CD4-positive, alpha-beta T cell (primary cell): ENCODE data around the gene FIBCD1. TPM values are rescaled to one million over a fixed set of nuclear protein-coding genes. Genes with fewer than 3 reads are reported as not detected.

Experiments used
- ATAC-seq: fragments of 200-7000 bp; cut with Tn5 transposase; one replicate; pipeline ENCODE4 v1.10.0; 2022; ENCODE audit warnings: mild to moderate bottlenecking; ENCODE audit not compliant: poor library complexity
- CTCF ChIA-PET: fragments of 350-600 bp; sonication (Branson Sonifier 250); formaldehyde crosslinking; loops from one replicate; lab custom pipeline; 2021; ENCODE audit warnings: antibody characterized with exemption, inconsistent platforms; lab: Charles Lee
- POLR2A ChIA-PET: fragments of 350-600 bp; sonication (Branson Sonifier 250); formaldehyde crosslinking; loops from one replicate; lab custom pipeline; 2021; ENCODE audit warnings: antibody characterized with exemption, inconsistent platforms; lab: Charles Lee
- DNase-seq, 14 experiments: peaks; one replicate each; pipeline ENCODE4 v3.0.0-alpha.2; 2013 to 2020; ENCODE audit warnings: mixed read lengths in 2 of 14
- H3K27ac ChIP-seq, 2 donors: one replicate each; pipeline versions ENCODE4 v1.5.1 to v1.7.0; 2013; ENCODE audit warnings: low read length in 2 of 2, low read depth in 1 of 2, mild to moderate bottlenecking in 1 of 2
- H3K27me3 ChIP-seq, 2 experiments: 1 replicate in 1 of 2; 2 replicates in 1 of 2; pipeline versions ENCODE4 v1.6.1 to v1.7.0; 2013; ENCODE audit warnings: low read length in 2 of 2, control low read depth in 1 of 2, mild to moderate bottlenecking in 1 of 2, moderate library complexity in 1 of 2; ENCODE audit not compliant: insufficient read depth in 2 of 2, control insufficient read depth in 1 of 2
- H3K36me3 ChIP-seq: one replicate; pipeline ENCODE4 v1.6.1; 2013; ENCODE audit warnings: low read length, control low read depth; ENCODE audit not compliant: insufficient read depth
- H3K4me1 ChIP-seq: one replicate; pipeline ENCODE4 v1.6.1; 2013; ENCODE audit warnings: low read length, control low read depth; ENCODE audit not compliant: insufficient read depth
- H3K4me3 ChIP-seq: one replicate; pipeline ENCODE4 v1.5.1; 2013; ENCODE audit warnings: mild to moderate bottlenecking, low read length, moderate library complexity
- H3K9me3 ChIP-seq, 2 experiments: 1 replicate in 1 of 2; 2 replicates in 1 of 2; pipeline versions ENCODE4 v1.6.1 to v1.7.0; 2013; ENCODE audit warnings: low read length in 2 of 2, mild to moderate bottlenecking in 2 of 2, control low read depth in 1 of 2, moderate library complexity in 1 of 2; ENCODE audit not compliant: control insufficient read depth in 1 of 2, insufficient read depth in 1 of 2
- H3K27ac Mint-ChIP-seq: one replicate; pipeline ENCODE4 v1.8.0; 2020; ENCODE audit warnings: mixed read lengths
- H3K27me3 Mint-ChIP-seq: one replicate; pipeline ENCODE4 v1.8.0; 2021; ENCODE audit warnings: mixed read lengths
- H3K36me3 Mint-ChIP-seq: one replicate; pipeline ENCODE4 v1.8.0; 2021; ENCODE audit warnings: low read depth, mixed read lengths
- H3K4me1 Mint-ChIP-seq: one replicate; pipeline ENCODE4 v1.8.0; 2021; ENCODE audit warnings: low read depth, mixed read lengths
- H3K4me3 Mint-ChIP-seq: one replicate; pipeline ENCODE4 v1.8.0; 2020; ENCODE audit warnings: mild to moderate bottlenecking, mixed read lengths
- H3K9me3 Mint-ChIP-seq: one replicate; pipeline ENCODE4 v1.8.0; 2020; ENCODE audit warnings: mixed read lengths
- intact Hi-C, 2 experiments: fragments of 100-400 bp; cut with DNase I in 1 of 2; cut with micrococcal nuclease in 1 of 2; formaldehyde crosslinking; loops; one replicate each; pipeline versions ENCODE4 v1.15.1 to v1.9.0; 2023 to 2025; cut with DNase I, micrococcal nuclease
- total RNA-seq, 174 experiments: library from RNA in 2 of 174; stranded (reverse) in 2 of 174; gene quantifications; one replicate each; pipeline ENCODE4 v1.2.3 and lab custom pipeline; 2021 to 2026
- TF ChIP-seq, protein P1 (sequence below): fragments of 200-600 bp; IDR thresholded peaks from one replicate; pipeline ENCODE4 v1.8.0; 2022; ENCODE audit warnings: antibody characterized with exemption, mild to moderate bottlenecking

FIBCD1 gene
- total RNA-seq, 2 experiments from 2014 or later = not detected

- CTCF ChIA-PET = no interaction called here
- Mint-ChIP-seq H3K36me3 (peaks cover 35% of the 10 kb centered on the region), H3K9me3 (no peaks in the 10 kb centered on the region), H3K4me1 (peaks cover 5% of the 10 kb centered on the region), H3K27me3 (no peaks in the 10 kb centered on the region), H3K27ac (no peak overlapping the region), H3K4me3 (no peak overlapping the region)
- Histone ChIP-seq H3K27me3 (no peaks in the 10 kb centered on the region), H3K4me1 (no peaks in the 10 kb centered on the region), H3K9me3 (no peaks in the 10 kb centered on the region), H3K36me3 (peaks cover 14% of the 10 kb centered on the region), H3K27ac (no peak overlapping the region), H3K4me3 (no peak overlapping the region)
- DNase-seq = no peak
- intact Hi-C loops = loop anchor here in 1 of 2 experiments (2.0 kb wide), 2 partner anchors 155 to 401 kb away; no protein-coding TSS in a partner anchor
- TF ChIP-seq, protein P1, sequence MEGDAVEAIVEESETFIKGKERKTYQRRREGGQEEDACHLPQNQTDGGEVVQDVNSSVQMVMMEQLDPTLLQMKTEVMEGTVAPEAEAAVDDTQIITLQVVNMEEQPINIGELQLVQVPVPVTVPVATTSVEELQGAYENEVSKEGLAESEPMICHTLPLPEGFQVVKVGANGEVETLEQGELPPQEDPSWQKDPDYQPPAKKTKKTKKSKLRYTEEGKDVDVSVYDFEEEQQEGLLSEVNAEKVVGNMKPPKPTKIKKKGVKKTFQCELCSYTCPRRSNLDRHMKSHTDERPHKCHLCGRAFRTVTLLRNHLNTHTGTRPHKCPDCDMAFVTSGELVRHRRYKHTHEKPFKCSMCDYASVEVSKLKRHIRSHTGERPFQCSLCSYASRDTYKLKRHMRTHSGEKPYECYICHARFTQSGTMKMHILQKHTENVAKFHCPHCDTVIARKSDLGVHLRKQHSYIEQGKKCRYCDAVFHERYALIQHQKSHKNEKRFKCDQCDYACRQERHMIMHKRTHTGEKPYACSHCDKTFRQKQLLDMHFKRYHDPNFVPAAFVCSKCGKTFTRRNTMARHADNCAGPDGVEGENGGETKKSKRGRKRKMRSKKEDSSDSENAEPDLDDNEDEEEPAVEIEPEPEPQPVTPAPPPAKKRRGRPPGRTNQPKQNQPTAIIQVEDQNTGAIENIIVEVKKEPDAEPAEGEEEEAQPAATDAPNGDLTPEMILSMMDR = no peak
- POLR2A ChIA-PET = no interaction called here
- ATAC-seq = no peak
These were observed 77.5 kb downstream of the FIBCD1 start for GRCh38 chr9:130861372-130862180.

DNA sequence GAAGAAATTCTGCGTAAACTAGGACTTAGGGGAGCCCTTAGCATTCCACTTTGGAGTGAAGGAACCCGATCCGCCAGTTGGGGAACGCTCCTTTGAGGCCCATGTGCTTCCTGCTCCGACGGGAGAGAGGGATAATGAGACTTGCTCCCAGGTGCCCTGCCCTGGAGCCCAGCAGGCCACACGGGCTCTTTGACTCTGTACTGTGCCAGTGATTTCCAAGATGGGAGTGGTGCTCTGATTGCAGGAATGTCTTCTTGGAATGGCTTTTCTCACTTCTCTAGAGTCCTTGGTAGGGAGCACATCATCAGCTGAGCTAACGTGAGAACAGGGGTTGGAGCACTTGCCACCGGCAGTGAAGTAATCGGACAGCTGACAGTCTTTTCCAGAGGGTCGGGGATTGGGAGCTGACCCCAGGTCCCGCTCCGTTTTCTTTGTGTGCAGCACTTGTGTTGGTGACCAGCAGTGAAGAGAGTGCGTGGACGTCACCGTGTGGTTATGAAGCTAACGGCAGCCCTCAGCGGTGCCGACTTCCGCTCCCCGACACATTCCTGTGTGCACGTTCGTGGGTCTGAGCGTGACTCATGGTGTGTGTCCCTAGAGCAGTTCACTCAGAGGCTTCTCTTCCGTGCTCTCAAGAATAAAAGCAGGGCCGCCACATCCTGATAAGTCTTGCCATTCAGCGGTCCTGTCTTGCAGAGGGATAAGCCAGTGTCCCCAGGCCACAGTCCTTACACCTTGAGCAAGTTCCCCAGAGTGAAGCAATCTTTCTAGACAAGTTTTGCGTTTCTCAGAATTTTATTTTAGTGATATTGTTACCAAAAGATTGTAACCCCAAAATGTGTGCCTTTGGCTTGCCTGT is 78.4 kb downstream of the FIBCD1 start:
- H3K9me3 Mint-ChIP-seq = no peaks in the 10 kb centered on the region
- Histone ChIP-seq H3K27ac (no peak overlapping the region), H3K4me3 (no peak overlapping the region), H3K4me1 (no peaks in the 10 kb centered on the region), H3K27me3 (no peaks in the 10 kb centered on the region), H3K36me3 (peaks cover 15% of the 10 kb centered on the region), H3K9me3 (no peaks in the 10 kb centered on the region)
- H3K4me1 Mint-ChIP-seq = no peaks in the 10 kb centered on the region
- POLR2A ChIA-PET = no interaction called here
- H3K27ac Mint-ChIP-seq = no peak overlapping the region
- ATAC-seq = no peak
- intact Hi-C loops = no loop called here
- H3K27me3 Mint-ChIP-seq = no peaks in the 10 kb centered on the region
- H3K36me3 Mint-ChIP-seq = peaks cover 38% of the 10 kb centered on the region
- TF ChIP-seq, protein P1 = no peak
- CTCF ChIA-PET = no interaction called here
- DNase-seq = peak in 1 of 14 experiments; percentile 37
- no peak overlapping the region for H3K4me3 Mint-ChIP-seq

DNA sequence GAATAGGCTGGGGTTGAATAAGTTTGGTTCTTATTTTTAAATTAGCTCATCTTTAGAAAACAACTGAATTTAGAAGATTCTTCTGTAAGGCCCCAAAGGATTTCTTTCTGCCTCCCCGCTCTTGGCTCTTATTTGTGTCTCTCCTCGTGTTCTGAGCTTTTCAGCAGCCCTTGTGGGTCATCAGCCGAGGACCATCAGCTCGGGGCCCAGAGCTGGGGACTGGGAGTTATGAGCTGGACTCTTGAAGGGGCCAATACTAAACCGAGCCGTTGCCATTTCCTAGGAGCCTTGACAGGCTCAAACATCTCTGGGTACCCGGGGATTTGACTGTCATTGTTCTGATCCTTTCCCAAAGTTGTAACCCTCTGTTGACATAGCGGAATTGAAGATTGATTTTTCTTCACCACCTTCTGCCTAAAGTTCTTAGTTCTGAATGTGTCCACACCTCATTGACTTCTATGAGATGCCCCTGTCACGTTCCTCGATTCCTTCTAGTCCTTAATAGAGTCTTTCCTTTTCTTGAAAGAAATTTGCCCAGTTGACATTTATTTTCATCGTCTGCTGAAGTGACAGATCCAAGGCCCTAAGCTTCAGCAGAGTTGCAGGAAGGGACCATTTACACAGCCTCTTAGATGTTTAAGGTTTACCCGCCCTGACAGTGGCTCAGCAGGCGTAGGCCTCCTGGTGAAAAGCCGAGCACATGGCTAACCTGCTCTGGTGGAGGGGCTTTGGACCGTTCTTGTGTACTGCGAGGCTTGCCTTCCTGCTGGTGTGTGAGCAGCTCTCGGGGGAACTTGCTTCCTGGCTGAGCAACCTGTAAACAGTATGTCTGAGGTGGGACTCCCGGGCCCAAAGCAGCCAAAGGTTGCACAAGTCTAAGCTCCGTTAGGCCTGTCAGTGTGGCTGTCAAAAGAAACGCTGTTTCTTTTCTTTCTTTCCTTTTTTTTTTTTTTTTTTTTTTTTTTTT is 80.0 kb downstream of the FIBCD1 start:
- DNase-seq = no peak
- no peak for ATAC-seq
- Mint-ChIP-seq H3K9me3 (no peaks in the 10 kb centered on the region), H3K27me3 (no peaks in the 10 kb centered on the region), H3K27ac (no peak overlapping the region), H3K36me3 (peaks cover 48% of the 10 kb centered on the region), H3K4me1 (no peaks in the 10 kb centered on the region), H3K4me3 (no peak overlapping the region)
- TF ChIP-seq, protein P1 = no peak
- peaks cover 31% of the 10 kb centered on the region for H3K36me3 ChIP-seq
- no peaks in the 10 kb centered on the region for H3K4me1 ChIP-seq
- ChIA-PET CTCF (no interaction called here), POLR2A (no interaction called here)
- no peak overlapping the region for H3K4me3 ChIP-seq
- H3K9me3 ChIP-seq = no peaks in the 10 kb centered on the region
- H3K27me3 ChIP-seq = no peaks in the 10 kb centered on the region
- intact Hi-C loops = no loop called here
- H3K27ac ChIP-seq = no peak overlapping the region
